Globus pallidus (tissue), 1 donor: ENCODE results near the gene THAP8.

Experiments
- DNase-seq: peaks from one replicate; pipeline ENCODE4 v3.0.0-alpha.2; 2015; ENCODE audit warnings: low spot score

The THAP8 gene

DNA sequence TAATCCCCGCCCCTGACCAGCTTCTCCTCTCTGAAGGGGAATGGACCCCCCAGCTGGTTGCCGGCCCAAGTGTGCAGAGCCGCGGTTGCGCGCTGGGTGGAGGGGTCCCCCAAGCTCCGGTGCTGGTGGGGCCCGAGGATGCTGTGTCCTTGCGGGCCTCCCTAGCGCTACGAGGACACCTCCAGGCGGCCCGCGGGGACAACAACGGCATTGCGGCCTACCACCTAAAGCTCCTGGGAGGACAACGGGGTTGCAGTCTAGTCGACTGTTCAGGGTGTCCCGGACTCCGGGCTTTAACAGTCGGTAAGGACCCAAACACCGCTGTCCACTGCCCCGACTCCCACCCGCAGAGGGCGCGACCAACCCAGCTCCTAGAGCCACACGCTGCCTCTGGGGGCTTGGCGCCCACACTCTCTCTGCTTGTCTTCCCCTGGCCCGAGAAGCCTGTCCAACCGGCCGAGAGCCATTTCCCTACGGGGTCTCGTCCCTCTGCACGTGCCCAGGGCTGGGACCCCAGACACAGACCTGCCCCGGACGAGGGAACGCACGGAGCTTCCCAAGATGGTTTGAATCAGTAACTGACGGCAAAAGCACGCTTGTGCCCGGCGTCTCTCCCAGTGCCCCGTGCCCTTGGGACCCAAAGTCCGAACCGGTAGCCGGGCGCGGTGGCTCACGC lies 60.0 kb downstream of the THAP8 start:
- DNase-seq, result no peak

DNA sequence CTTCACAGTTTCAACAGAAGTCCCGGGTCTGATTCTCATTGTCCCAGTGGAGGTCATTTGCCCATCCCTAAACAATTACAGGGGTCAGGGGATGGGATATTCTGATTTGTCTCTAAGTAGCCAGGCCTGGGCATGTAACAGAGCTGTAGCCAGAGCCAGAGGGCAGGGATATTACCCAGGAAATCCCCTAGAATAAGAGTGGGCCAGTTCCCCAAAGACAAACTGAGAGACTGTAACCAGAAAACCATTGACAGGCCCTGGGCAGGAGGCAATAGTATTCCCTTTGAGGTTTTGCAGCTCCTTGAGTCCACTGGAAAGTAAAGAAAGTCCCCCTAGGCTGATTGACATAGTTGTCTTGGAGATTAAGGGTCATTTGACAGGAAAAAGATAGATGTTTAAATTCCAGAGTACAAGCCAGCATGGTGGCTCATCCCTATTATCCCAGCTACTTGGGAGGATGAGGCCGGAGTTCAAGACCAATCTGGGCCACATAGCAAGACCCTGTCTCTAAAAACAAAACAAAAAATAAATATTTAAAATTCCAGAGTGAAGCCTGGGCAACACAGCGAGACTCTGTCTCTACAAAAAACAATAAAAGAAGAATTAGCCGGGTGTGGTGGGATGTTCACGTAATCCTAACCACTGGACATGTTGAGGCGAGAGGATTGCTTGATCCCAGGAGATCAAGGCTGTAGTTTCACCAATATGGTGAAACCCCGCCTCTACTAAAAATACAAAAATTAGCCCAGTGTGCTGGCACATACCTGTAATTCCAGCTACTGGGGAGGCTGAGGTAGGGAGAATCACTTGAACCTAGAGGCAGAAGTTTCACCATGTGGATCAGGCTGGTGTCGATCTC lies 60.9 kb downstream of the THAP8 start:
- DNase-seq, result no peak

DNA sequence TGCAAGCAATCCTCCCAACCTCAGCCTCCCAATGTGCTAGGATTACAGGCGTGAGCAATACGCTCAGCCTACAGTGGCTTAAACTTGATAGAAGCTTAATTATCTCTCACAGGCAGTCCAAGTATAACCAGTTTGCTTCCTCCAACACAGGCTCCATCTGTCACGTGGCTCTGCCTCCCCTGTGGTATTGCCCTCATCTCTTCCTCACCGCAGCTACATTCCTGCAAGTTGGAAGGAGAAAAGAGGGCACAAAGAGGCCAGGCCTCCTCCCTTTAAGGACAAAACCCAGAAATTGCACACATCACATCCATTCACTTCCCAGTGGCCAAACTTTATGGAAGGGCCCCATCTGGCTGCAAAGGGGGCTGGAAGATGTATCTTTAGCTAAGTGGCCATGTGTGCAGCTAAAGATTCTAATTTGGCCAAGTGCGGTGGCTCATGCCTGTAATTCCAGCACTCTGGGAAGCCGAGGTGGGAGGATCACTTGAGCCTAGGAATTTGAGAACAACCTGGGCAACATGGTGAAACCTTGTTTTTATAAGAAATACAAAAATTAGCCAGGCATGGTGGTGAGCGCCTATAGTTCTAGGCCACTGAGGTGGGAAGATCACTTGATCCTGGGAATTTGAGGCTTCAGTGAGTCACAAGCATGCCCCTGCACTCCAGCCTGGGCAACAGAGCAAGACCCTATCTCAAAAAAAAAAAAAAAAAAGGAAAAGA lies 62.2 kb downstream of the THAP8 start:
- no peak for DNase-seq

DNA sequence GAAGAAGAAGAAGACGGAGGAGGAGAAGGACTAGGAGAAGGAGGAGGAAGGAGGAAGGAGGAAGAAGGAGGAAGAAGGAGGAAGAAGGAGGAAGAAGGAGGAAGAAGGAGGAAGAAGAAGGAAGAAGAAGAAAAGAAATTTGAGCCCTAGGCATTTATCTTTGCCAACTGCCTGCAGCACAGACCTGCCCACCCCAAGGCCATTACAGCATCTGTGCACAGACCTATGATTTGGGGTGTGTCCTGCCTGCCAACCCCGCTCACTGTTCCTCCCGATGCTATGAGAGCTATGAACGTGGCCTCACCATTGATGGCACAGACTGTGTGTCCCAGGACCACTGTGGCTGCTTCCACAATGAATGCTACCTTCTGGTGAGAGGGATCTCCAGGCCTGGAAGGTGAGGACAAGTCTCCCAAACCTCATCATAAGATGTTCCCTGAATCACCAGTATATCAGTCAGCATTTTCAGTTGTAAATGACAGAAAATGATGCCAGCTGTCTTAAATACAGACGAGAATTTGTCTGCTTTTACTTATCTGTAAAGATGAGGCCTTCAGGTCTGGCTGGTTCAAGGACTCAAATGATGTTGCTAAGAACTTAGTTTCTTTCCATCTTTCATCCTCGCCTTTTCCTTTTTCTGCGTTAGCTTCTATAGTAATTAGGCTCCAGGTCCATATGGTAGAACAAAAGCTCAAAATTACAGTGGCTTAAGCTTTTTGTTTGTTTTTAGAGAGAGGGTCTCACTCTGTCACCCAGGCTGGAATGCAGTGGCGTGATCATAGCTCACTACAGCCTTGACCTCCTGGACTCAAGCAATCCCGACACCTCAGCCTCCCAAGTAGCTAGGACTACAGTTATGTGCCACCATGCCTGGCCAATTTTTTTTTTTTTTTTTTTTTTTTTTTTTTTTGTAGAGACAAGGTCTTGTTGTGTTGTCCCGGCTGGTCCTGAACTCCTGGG lies 63.0 kb downstream of the THAP8 start:
- DNase-seq, result no peak

DNA sequence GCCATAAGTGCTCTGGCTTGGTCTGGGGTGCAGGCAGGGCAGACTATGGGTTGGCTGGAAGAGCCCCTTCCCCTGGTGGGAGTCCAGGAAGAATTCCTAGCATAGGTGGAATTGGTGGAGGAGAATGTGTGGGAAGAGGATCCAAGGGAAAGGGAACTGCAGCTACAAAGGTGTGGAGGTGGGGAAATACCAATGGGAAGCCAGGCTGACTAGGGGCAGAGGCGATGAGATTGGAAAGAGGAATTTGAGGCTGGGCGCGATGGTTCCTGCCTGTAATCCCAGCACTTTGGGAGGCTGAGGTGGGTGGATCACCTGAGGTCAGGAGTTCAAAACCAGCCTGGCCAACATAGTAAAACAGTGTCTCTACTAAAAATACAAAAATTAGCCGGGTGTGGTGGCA lies 63.9 kb downstream of the THAP8 start:
- DNase-seq, result no peak

DNA sequence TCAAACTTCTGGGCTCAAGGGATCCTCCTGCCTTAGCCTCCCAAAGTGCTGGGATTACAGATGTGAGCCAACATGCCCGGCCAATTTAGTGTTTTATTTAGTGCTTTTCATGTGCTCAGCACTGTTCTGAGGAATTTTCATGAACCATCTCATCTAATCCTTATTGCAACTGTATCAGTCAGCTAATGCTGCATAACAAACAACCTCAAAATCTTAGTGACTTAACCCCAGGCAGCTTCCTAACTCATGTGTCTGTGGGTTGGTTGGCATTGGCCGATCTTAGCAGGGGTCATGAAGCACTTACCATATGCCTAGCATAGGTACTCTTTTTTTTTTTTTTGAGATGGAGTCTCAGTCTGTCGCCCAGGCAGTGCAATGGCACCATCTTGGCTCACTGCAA lies 65.3 kb downstream of the THAP8 start:
- DNase-seq, result no peak

DNA sequence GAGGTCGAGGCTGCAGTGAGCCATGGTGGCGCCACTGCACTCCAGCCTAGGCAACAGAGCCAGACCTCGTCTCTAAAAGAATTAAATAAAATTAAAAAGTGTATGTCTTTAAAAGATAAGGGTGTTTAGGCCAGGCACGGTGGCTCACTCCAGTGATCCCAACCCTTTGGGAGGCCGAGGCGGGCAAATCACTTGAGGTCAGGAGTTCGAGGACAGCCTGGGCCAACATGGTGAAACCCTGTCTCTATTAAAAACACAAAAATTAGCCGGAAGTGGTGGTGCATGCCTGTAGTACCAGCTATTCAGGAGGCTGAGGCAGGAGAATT lies 66.6 kb downstream of the THAP8 start:
- no peak for DNase-seq

DNA sequence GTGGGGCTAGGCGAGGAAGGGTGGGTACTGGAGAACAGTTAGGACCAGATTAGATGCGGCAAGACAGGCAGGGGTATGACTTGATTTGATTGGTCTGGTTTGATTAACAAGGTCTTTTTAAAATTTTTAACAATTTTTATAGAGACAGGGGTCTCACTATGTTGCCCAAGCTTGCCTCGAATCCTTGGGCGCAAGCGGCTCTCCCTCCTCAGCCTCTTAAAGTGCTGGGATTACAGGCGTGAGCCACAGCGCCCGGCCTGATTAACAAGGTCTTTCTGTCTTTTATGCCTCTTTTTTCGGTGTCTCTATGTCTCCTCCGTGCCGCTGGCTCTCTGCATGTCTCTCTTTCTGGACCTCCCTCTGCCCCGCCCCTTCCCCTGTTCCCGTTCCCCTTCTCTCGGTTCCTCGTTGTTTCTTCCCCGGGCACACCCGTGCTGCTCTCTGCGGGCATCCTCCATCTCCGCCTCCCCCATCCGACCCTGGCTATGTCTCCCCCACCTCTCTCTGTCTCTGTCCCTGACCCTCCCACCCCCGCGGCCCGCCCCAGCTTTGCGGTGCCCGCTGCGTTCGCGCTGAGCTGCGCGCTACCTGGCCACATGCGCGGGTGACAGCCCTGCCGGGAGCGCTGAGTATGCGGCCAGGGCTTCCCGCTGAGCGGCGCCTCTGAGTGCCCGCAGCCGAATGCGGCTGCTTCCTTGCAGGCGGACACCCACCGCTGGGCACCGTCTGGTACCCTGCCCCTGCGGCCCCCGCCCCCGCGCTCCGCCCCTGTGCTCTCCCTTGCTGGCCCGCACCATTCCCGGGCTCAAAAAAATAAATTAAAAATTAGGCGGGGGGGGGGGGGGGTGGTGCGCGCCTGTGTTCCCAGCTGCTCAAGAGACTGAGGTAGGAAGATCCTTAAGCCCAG lies 67.2 kb downstream of the THAP8 start:
- no peak for DNase-seq

DNA sequence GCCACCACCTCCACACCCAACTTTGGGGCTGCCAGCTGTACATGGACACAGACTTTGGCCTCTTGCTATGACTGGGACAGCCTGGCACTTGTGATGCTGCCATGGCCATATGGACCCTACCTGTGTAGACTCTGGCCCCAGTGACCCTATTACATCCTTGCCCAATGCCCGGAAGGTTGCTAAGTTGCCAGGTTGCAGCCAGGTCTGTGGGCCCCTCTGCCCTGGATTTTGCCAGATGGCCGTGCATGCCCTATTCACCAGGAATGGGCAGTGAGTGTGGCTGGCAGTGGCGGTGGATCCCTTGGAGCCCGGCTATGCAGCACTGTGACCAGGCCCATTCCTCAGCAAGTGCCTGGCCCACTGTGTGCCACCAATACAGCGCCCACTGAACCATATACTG lies 68.0 kb downstream of the THAP8 start:
- no peak for DNase-seq
